ENCODE results near the gene CFDP1.

Gene CFDP1

GRCh38 chr16:75392906-75393305 is 40.4 kb downstream of the CFDP1 start:
- no peak for TF ChIP-seq CTCF (IDR thresholded peaks at IDR 0.05; ENCODE audit: borderline replicate concordance, control extremely low read depth, extremely low read depth, insufficient read depth, missing control alignments)
- no peak for DNase-seq (ENCODE audit: low spot score)
- in situ Hi-C loops (cut with MboI; ENCODE audit: low sequenced_read_pairs, unreplicated experiment): no loop called here

- DNase-seq (ENCODE audit: low spot score): no peak
- in situ Hi-C loops (cut with MboI; ENCODE audit: low sequenced_read_pairs, unreplicated experiment): no loop called here
- TF ChIP-seq CTCF (IDR thresholded peaks at IDR 0.05; ENCODE audit: borderline replicate concordance, control extremely low read depth, extremely low read depth, insufficient read depth, missing control alignments): no peak
Measured at GRCh38 chr16:75390926-75391653, 42.2 kb downstream of the CFDP1 start.

- no peak for DNase-seq (ENCODE audit: low spot score)
- no peak for TF ChIP-seq CTCF (IDR thresholded peaks at IDR 0.05; ENCODE audit: borderline replicate concordance, control extremely low read depth, extremely low read depth, insufficient read depth, missing control alignments)
- in situ Hi-C loops (cut with MboI; ENCODE audit: low sequenced_read_pairs, unreplicated experiment): loop anchor here (10.0 kb wide), 1 partner anchor 174 kb away; the partner anchor contains the start of gene CTRB1
Measured at GRCh38 chr16:75389096-75389690, 44.1 kb downstream of the CFDP1 start.

GRCh38 chr16:75387951-75388350 is 45.4 kb downstream of the CFDP1 start:
- no peak for DNase-seq (ENCODE audit: low spot score)
- in situ Hi-C loops (cut with MboI; ENCODE audit: low sequenced_read_pairs, unreplicated experiment): loop anchor here (10.0 kb wide), 1 partner anchor 173 kb away; the partner anchor contains the start of gene CTRB1
- TF ChIP-seq CTCF (IDR thresholded peaks at IDR 0.05; ENCODE audit: borderline replicate concordance, control extremely low read depth, extremely low read depth, insufficient read depth, missing control alignments): no peak

- TF ChIP-seq CTCF (IDR thresholded peaks at IDR 0.05; ENCODE audit: borderline replicate concordance, control extremely low read depth, extremely low read depth, insufficient read depth, missing control alignments): peak; percentile 20
- DNase-seq (ENCODE audit: low spot score): peak; percentile 61
- in situ Hi-C loops (cut with MboI; ENCODE audit: low sequenced_read_pairs, unreplicated experiment): loop anchor here (10.0 kb wide), 1 partner anchor 171 kb away; the partner anchor contains the start of gene CTRB1
Measured at GRCh38 chr16:75385507-75386152, 47.7 kb downstream of the CFDP1 start.

GRCh38 chr16:75383141-75383540 is 50.2 kb downstream of the CFDP1 start:
- no peak for DNase-seq (ENCODE audit: low spot score)
- in situ Hi-C loops (cut with MboI; ENCODE audit: low sequenced_read_pairs, unreplicated experiment): loop anchor here (10.0 kb wide), 1 partner anchor 168 kb away; the partner anchor contains the start of gene CTRB1
- TF ChIP-seq CTCF (IDR thresholded peaks at IDR 0.05; ENCODE audit: borderline replicate concordance, control extremely low read depth, extremely low read depth, insufficient read depth, missing control alignments): no peak
